SK-N-SH treated with all-trans-retinoic acid at 6 μM for 48 hours (cell line): ENCODE results near the gene SKIC8.

Experiments used
- ATAC-seq: fragments of 200-7000 bp; cut with Tn5 transposase; 3 replicates; pipeline ENCODE4 v1.9.1; 2020; ENCODE audit warnings: mild to moderate bottlenecking, moderate library complexity
- CSDC2 ChIP-seq: fragments of 250-450 bp; sonication (Bioruptor Pico); IDR thresholded peaks from 2 replicates; pipeline ENCODE4 v1.5.0; 2020; ENCODE audit warnings: mild to moderate bottlenecking, moderate library complexity
- ESRRG ChIP-seq: fragments of 250-450 bp; sonication (Bioruptor Pico); IDR thresholded peaks from 2 replicates; pipeline ENCODE4 v1.6.1; 2021; ENCODE audit warnings: mild to moderate bottlenecking
- GLIS3 ChIP-seq: fragments of 250-450 bp; sonication (Bioruptor Pico); IDR thresholded peaks from 2 replicates; pipeline ENCODE4 v1.5.0; 2020; ENCODE audit warnings: mild to moderate bottlenecking, moderate library complexity
- ISL1 ChIP-seq: fragments of 250-450 bp; sonication (Bioruptor Pico); IDR thresholded peaks from 2 replicates; pipeline ENCODE4 v2.1.2; 2022; ENCODE audit warnings: mild to moderate bottlenecking, moderate library complexity
- OSR1 ChIP-seq: fragments of 250-450 bp; sonication (Bioruptor Pico); IDR thresholded peaks from 2 replicates; pipeline ENCODE4 v1.8.0; 2022; ENCODE audit warnings: moderate library complexity, mild to moderate bottlenecking, inconsistent platforms
- PPARA ChIP-seq: fragments of 250-450 bp; sonication (Bioruptor Pico); IDR thresholded peaks from 2 replicates; pipeline ENCODE4 v1.5.0; 2020; ENCODE audit warnings: mild to moderate bottlenecking, borderline replicate concordance
- SNAI2 ChIP-seq: fragments of 250-450 bp; sonication (Bioruptor Pico); IDR thresholded peaks from 2 replicates; pipeline ENCODE4 v1.5.0; 2020; ENCODE audit warnings: mild to moderate bottlenecking, moderate library complexity
- TOX ChIP-seq: fragments of 250-450 bp; sonication (Bioruptor Pico); IDR thresholded peaks from 2 replicates; pipeline ENCODE4 v1.8.0; 2021; ENCODE audit warnings: mild to moderate bottlenecking, moderate library complexity, borderline replicate concordance
- ZFP3 ChIP-seq: fragments of 250-450 bp; sonication (Bioruptor Pico); IDR thresholded peaks from 2 replicates; pipeline ENCODE4 v1.5.0; 2020; ENCODE audit warnings: mild to moderate bottlenecking, moderate library complexity
- ZNF565 ChIP-seq: fragments of 450-650 bp; formaldehyde crosslinking; conservative IDR thresholded peaks from 2 replicates; pipeline ENCODE4 v1.5.0; 2020; ENCODE audit warnings: low read depth, mild to moderate bottlenecking, moderate library complexity
- ZNF70 ChIP-seq: fragments of 450-650 bp; formaldehyde crosslinking; IDR thresholded peaks from 2 replicates; pipeline ENCODE4 v1.5.0; 2020; ENCODE audit warnings: mild to moderate bottlenecking, moderate library complexity
- TF ChIP-seq, protein P1 (sequence below): fragments of 250-450 bp; sonication (Bioruptor Pico); IDR thresholded peaks from 2 replicates; pipeline ENCODE4 v1.5.1; 2020; ENCODE audit warnings: low read depth, mild to moderate bottlenecking, moderate library complexity

Gene SKIC8

GRCh38 chr15:78234515-78235040 is 64.8 kb downstream of the SKIC8 start, which contains the start of gene ACSBG1:
ACSBG1 (minus strand) TSS chr15:78234565; CDS start chr15:78234501, 64 bp downstream.
- ATAC-seq = no peak
- TF ChIP-seq SNAI2 (CRISPR knock-in tag) (no peak), ISL1 (no peak)

- TF ChIP-seq TOX = no peak
- TF ChIP-seq ZNF565 (CRISPR knock-in tag) = no peak
- no peak for TF ChIP-seq ZNF70 (CRISPR knock-in tag)
- no peak for TF ChIP-seq PPARA
- TF ChIP-seq GLIS3 = no peak
- no peak for TF ChIP-seq ZFP3 (CRISPR knock-in tag)
- no peak for TF ChIP-seq CSDC2 (CRISPR knock-in tag)
- no peak for TF ChIP-seq ISL1
- no peak for TF ChIP-seq ESRRG (CRISPR knock-in tag)
- TF ChIP-seq, protein P1, sequence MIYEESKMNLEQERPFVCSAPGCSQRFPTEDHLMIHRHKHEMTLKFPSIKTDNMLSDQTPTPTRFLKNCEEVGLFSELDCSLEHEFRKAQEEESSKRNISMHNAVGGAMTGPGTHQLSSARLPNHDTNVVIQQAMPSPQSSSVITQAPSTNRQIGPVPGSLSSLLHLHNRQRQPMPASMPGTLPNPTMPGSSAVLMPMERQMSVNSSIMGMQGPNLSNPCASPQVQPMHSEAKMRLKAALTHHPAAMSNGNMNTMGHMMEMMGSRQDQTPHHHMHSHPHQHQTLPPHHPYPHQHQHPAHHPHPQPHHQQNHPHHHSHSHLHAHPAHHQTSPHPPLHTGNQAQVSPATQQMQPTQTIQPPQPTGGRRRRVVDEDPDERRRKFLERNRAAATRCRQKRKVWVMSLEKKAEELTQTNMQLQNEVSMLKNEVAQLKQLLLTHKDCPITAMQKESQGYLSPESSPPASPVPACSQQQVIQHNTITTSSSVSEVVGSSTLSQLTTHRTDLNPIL (CRISPR knock-in tag) = no peak
- TF ChIP-seq OSR1 (CRISPR knock-in tag) = no peak
- TF ChIP-seq SNAI2 (CRISPR knock-in tag) = no peak
- ATAC-seq = no peak
Measured at GRCh38 chr15:78233496-78233895, 65.9 kb downstream of the SKIC8 start.
